CD4-positive, alpha-beta memory T cell (primary cell): ENCODE results near the gene MAPK8IP1. TPM values are rescaled to one million over a fixed set of nuclear protein-coding genes. Genes with fewer than 3 reads are reported as not detected.
A peak's percentile ranks its signal among the peaks of the same experiment; 100 is the strongest.

Source experiments
- CTCF ChIA-PET: fragments of 350-600 bp; sonication (Branson Sonifier 250); formaldehyde crosslinking; loops from one replicate; lab custom pipeline; 2021; ENCODE audit warnings: inconsistent platforms; ENCODE audit not compliant: partially characterized antibody; lab: Charles Lee
- POLR2A ChIA-PET: fragments of 350-600 bp; sonication (Branson Sonifier 250); formaldehyde crosslinking; loops from one replicate; lab custom pipeline; 2021; ENCODE audit not compliant: partially characterized antibody; lab: Charles Lee
- DNase-seq, 5 donors: peaks; one replicate each; pipeline versions ENCODE4 v3.0.0 to v3.0.0-alpha.2; 2020 to 2022; ENCODE audit warnings: mixed read lengths in 1 of 5
- H3K27ac ChIP-seq: one replicate; pipeline ENCODE4 v1.7.0; 2013; ENCODE audit warnings: low read depth, low read length
- H3K27me3 ChIP-seq: 2 replicates; pipeline ENCODE4 v1.7.0; 2013; ENCODE audit warnings: mild to moderate bottlenecking, low read length, moderate library complexity; ENCODE audit not compliant: insufficient read depth
- H3K36me3 ChIP-seq: 2 replicates; pipeline ENCODE4 v1.7.0; 2013; ENCODE audit warnings: mild to moderate bottlenecking, low read length, moderate library complexity; ENCODE audit not compliant: insufficient read depth
- H3K4me1 ChIP-seq: 2 replicates; pipeline ENCODE4 v1.7.0; 2013; ENCODE audit warnings: mild to moderate bottlenecking, low read length, moderate library complexity; ENCODE audit not compliant: insufficient read depth
- H3K4me3 ChIP-seq, 2 donors: one replicate each; pipeline ENCODE4 v1.7.0; 2013; ENCODE audit warnings: low read length in 2 of 2, mild to moderate bottlenecking in 1 of 2
- H3K9me3 ChIP-seq, 2 donors: one replicate each; pipeline ENCODE4 v1.7.0; 2013; ENCODE audit warnings: low read length in 2 of 2, control low read depth in 1 of 2; ENCODE audit not compliant: control insufficient read depth in 1 of 2
- H3K27ac Mint-ChIP-seq, 7 donors: one replicate each; pipeline ENCODE4 v1.8.0; 2020 to 2021; ENCODE audit warnings: mixed read lengths in 7 of 7, mild to moderate bottlenecking in 6 of 7, inconsistent platforms in 3 of 7, moderate library complexity in 3 of 7
- H3K27me3 Mint-ChIP-seq, 2 donors: one replicate each; pipeline ENCODE4 v1.8.0; 2020 to 2021; ENCODE audit warnings: mixed read lengths in 2 of 2
- H3K36me3 Mint-ChIP-seq, 2 donors: one replicate each; pipeline ENCODE4 v1.8.0; 2020 to 2021; ENCODE audit warnings: mixed read lengths in 2 of 2, inconsistent platforms in 1 of 2, mild to moderate bottlenecking in 1 of 2
- H3K4me1 Mint-ChIP-seq, 4 donors: one replicate each; pipeline ENCODE4 v1.8.0; 2020 to 2021; ENCODE audit warnings: mixed read lengths in 4 of 4, mild to moderate bottlenecking in 1 of 4
- H3K4me3 Mint-ChIP-seq, 8 donors: one replicate each; pipeline ENCODE4 v1.8.0; 2020 to 2021; ENCODE audit warnings: mixed read lengths in 8 of 8, mild to moderate bottlenecking in 7 of 8, moderate library complexity in 6 of 8, inconsistent platforms in 3 of 8
- H3K9me3 Mint-ChIP-seq, 8 donors: one replicate each; pipeline ENCODE4 v1.8.0; 2020 to 2021; ENCODE audit warnings: mixed read lengths in 8 of 8, mild to moderate bottlenecking in 5 of 8, inconsistent platforms in 3 of 8, moderate library complexity in 1 of 8
- intact Hi-C: fragments of 100-400 bp; cut with micrococcal nuclease; formaldehyde crosslinking; loops from one replicate; pipeline ENCODE4 v1.15.1; 2023
- polyA plus RNA-seq, 2 donors: library from polyadenylated mRNA; unstranded; fragments of 300-500 nt; fragmentation: Illumina TruSeq; gene quantifications; one replicate each; pipeline ENCODE4 v1.2.3, GENCODE V29; 2021
- total RNA-seq, 2 experiments: library from RNA; stranded (reverse); gene quantifications; one replicate each; pipeline ENCODE4 v1.2.3, GENCODE V29; 2021

MAPK8IP1 gene
- total and polyA plus RNA-seq, 4 experiments from 2014 or later: 0.06 to 0.86 (median 0.40) TPM

DNA sequence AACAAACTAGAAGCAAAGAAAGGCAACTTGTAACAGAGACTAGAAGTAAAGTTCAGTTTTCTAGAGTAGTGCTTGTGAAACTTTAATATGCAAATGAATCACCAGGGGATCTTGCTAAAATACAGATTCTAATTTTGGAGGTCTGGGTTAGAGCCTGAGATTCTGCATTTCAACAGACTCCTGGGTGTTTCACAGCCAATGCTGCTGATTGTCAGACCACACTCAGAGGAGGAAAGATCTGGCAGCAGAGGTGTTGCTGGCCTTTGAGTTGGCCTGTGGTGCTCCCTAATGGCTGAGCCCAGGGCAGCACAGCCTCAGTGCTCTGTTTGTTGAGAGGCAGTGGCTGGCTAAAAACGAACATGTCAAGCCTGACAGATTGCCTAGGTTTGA, 32.7 kb upstream of the MAPK8IP1 start:
- peaks cover 27 to 53% (median 28%) of the 10 kb centered on the region in 4 donors for H3K4me1 Mint-ChIP-seq
- H3K36me3 Mint-ChIP-seq: peaks cover 37 to 45% of the 10 kb centered on the region in 2 donors
- Histone ChIP-seq H3K4me3 (no peak overlapping the region), H3K36me3 (peaks cover 24% of the 10 kb centered on the region), H3K9me3 (no peaks in the 10 kb centered on the region), H3K4me1 (peaks cover 29% of the 10 kb centered on the region), H3K27ac (no peak overlapping the region), H3K27me3 (no peaks in the 10 kb centered on the region)
- CTCF ChIA-PET: interaction anchor here (1.7 kb wide), 1 partner anchor 10 kb away, joined by 5 read pairs; no protein-coding TSS in a partner anchor
- H3K4me3 Mint-ChIP-seq: no peak overlapping the region
- POLR2A ChIA-PET: no interaction called here
- no peaks in the 10 kb centered on the region for H3K9me3 Mint-ChIP-seq
- intact Hi-C loops: no loop called here
- no peaks in the 10 kb centered on the region for H3K27me3 Mint-ChIP-seq
- DNase-seq: no peak
- no peak overlapping the region for H3K27ac Mint-ChIP-seq

DNA sequence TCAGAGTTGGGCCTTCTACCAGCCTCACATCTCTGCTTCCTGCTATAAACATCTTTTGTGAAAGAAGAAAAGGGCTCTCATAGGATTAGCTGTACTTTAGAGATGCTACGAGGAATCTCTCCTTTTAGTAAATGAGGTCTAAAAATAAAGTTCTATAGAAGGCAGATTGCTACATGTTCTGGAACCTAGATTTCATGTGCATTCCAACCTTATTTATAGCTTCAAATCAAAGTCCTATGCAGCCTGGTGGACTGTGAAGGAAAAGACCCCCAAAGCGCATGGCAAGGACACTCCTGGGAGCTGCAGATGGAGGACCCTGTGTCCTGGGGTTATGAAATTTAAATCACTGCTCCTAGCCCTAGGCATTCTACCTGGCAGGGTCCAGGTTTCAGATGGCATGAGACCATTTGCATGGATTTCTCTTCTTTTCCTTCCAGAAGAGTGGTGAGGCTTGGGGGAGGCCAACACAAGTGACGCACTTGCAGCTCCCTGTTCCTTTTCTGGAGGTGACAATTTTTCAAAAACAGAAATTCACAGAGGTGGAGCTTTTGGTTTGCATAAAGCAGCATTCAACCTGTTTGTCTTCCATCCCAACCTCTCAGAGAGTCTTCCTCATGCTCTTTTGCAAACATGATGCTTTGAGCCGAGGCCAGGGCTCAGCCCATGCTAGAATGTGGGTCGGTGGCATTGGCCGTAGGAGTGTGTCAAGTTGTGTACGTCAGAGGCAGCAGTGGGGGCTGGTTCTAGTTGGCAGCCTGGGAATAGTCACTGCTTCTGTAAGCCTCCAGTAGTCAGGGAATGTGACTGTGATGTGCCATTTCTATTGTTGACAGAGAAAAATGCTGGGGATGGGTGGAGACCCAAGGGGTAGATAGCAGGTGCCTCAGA, 31.9 kb upstream of the MAPK8IP1 start:
- Mint-ChIP-seq H3K27ac (peak overlapping the region in 1 of 7 donors; percentile 66), H3K36me3 (peaks cover 41 to 50% of the 10 kb centered on the region in 2 donors), H3K9me3 (no peaks in the 10 kb centered on the region), H3K4me3 (no peak overlapping the region), H3K4me1 (peaks cover 19 to 45% (median 27%) of the 10 kb centered on the region in 4 donors), H3K27me3 (no peaks in the 10 kb centered on the region)
- no peak overlapping the region for H3K4me3 ChIP-seq
- H3K4me1 ChIP-seq: peaks cover 22% of the 10 kb centered on the region
- H3K36me3 ChIP-seq: peaks cover 32% of the 10 kb centered on the region
- H3K27me3 ChIP-seq: no peaks in the 10 kb centered on the region
- intact Hi-C loops: no loop called here
- ChIA-PET CTCF (interaction anchor here (0.7 kb wide), 1 partner anchor 125 kb away, joined by 3 read pairs; no protein-coding TSS in a partner anchor), POLR2A (no interaction called here)
- H3K9me3 ChIP-seq: no peaks in the 10 kb centered on the region
- no peak overlapping the region for H3K27ac ChIP-seq
- DNase-seq: no peak

DNA sequence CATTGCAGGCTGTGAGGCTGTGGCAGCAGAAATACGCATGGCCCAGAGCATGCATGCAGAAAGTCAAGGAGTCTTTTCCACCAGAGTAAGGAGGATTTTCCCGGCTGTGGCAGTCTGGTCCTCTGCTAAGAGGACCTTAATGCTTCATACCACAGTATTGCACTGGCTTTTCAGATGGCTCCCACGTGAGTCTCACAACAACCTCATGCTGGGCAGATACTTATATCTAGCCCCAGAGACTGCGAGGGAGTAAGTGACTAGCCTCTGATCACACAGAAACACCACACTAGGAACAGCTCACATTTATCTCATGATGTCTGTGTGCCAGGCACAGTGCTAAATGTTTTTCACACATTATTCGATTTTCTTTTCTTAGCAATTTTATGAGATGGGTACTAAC, 30.1 kb upstream of the MAPK8IP1 start:
- Mint-ChIP-seq H3K27ac (peak overlapping the region in 1 of 7 donors; percentile 12), H3K9me3 (no peaks in the 10 kb centered on the region), H3K36me3 (peaks cover 43 to 55% of the 10 kb centered on the region in 2 donors), H3K4me1 (peaks cover 6 to 28% (median 16%) of the 10 kb centered on the region in 4 donors), H3K4me3 (no peak overlapping the region), H3K27me3 (no peaks in the 10 kb centered on the region)
- no peaks in the 10 kb centered on the region for H3K27me3 ChIP-seq
- peaks cover 10% of the 10 kb centered on the region for H3K4me1 ChIP-seq
- ChIA-PET POLR2A (interaction anchor here (0.8 kb wide), 1 partner anchor 9 kb away, joined by 3 read pairs; no protein-coding TSS in a partner anchor), CTCF (interaction anchor here (1.2 to 1.6 kb wide), 2 partner anchors 13 to 151 kb away, joined by 4 read pairs; no protein-coding TSS in a partner anchor)
- H3K27ac ChIP-seq: no peak overlapping the region
- no peak for DNase-seq
- H3K4me3 ChIP-seq: no peak overlapping the region
- peaks cover 49% of the 10 kb centered on the region for H3K36me3 ChIP-seq
- intact Hi-C loops: no loop called here
- H3K9me3 ChIP-seq: no peaks in the 10 kb centered on the region

DNA sequence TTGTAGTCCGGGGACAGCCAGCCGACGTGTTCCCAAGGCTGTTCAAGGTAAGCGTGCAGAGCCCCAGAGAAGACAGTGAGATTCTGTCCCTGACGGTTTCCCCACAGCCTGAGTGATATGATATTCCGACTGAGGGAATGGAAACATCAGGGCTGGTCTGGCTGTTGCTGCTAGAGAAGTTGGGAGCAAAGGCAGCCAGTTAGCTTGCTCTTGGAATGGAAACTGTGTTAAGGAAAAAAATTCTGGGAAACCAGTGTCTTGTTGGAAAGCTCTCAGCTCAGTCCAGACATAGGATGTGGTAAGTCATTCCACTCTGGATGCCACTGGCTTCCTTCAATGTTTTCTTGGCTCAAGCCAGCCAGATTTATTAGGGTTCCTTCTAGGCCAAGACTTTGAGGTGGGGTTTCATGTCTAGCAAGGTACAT, 29.4 kb upstream of the MAPK8IP1 start:
- Histone ChIP-seq H3K9me3 (no peaks in the 10 kb centered on the region), H3K4me3 (no peak overlapping the region), H3K27ac (no peak overlapping the region), H3K4me1 (peaks cover 3% of the 10 kb centered on the region), H3K36me3 (peaks cover 56% of the 10 kb centered on the region), H3K27me3 (no peaks in the 10 kb centered on the region)
- no peak overlapping the region for H3K27ac Mint-ChIP-seq
- POLR2A ChIA-PET: no interaction called here
- H3K4me1 Mint-ChIP-seq: peaks cover 0 to 21% (median 11%) of the 10 kb centered on the region in 4 donors
- H3K9me3 Mint-ChIP-seq: no peaks in the 10 kb centered on the region
- no peak for DNase-seq
- H3K4me3 Mint-ChIP-seq: no peak overlapping the region
- peaks cover 43 to 58% of the 10 kb centered on the region in 2 donors for H3K36me3 Mint-ChIP-seq
- CTCF ChIA-PET: interaction anchor here (1.0 to 1.6 kb wide), 4 partner anchors 12 to 151 kb away, joined by 3 to 4 read pairs (median 4); no protein-coding TSS in a partner anchor
- intact Hi-C loops: no loop called here
- no peaks in the 10 kb centered on the region for H3K27me3 Mint-ChIP-seq

DNA sequence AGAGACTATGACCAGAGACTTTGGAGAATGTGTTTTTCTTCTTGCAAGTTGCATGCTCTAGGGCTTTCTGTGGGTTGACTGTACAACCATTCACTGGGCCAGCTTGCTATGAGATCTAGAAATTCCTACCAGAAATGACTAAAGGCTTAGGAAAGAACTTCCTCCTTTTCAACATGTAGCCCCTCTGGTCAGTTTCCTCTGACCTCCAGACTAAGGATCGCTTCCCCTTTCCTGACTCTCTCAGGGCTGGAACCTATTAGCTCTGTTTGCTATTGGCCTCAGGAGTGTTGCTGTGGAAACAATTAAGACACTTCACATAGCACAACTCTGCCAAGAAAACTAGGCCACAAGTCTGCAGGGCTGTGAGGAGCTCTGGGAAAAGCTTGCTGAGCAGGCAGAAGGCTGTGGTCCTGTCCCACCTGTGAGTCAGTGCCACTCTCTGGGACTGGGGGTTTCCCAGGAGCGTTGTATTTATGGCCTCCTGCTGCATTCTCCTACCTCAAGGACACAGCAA, 27.4 kb upstream of the MAPK8IP1 start:
- ChIA-PET POLR2A (no interaction called here), CTCF (interaction anchor here (1.6 kb wide), 1 partner anchor 107 kb away, joined by 4 read pairs; no protein-coding TSS in a partner anchor)
- DNase-seq: no peak
- Histone ChIP-seq H3K27ac (no peak overlapping the region), H3K4me3 (no peak overlapping the region), H3K36me3 (peaks cover 76% of the 10 kb centered on the region), H3K4me1 (no peaks in the 10 kb centered on the region), H3K9me3 (no peaks in the 10 kb centered on the region), H3K27me3 (no peaks in the 10 kb centered on the region)
- intact Hi-C loops: no loop called here
- Mint-ChIP-seq H3K9me3 (no peaks in the 10 kb centered on the region), H3K36me3 (peaks cover 63 to 78% of the 10 kb centered on the region in 2 donors), H3K27me3 (no peaks in the 10 kb centered on the region), H3K4me1 (peaks cover 0 to 12% (median 5%) of the 10 kb centered on the region in 4 donors), H3K27ac (no peak overlapping the region), H3K4me3 (no peak overlapping the region)

DNA sequence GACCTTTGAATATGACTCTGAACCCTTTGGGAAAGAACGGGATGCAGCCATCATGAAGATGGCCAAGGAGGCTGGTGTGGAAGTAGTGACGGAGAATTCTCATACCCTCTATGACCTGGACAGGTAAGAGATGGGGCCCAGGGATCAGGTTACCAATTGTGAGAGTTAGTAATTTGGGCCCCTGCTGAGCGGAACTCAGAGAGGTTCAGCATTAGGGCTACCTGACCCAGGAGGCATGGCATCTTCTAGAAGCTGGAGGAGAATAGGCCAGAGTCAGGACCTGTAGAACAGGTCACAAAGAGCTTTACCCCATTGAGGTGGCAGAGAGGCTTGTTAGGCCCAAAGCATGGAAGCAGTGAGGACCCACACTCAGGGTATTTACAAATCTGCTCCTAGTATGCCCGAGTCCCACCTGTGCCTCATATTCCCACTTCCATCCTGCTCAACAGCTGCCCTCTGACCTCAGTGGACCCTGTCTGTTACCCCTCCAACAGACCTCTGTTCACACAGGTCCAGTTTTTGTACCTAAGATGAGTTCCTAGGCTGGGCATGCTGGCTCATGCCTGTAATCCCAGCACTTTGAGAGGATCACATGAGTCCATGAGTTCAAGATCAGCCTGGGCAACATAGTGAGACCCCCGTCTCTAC, 26.6 kb upstream of the MAPK8IP1 start:
- no peak overlapping the region for H3K27ac ChIP-seq
- peaks cover 0 to 11% (median 4%) of the 10 kb centered on the region in 4 donors for H3K4me1 Mint-ChIP-seq
- no peaks in the 10 kb centered on the region for H3K9me3 ChIP-seq
- POLR2A ChIA-PET: no interaction called here
- H3K36me3 Mint-ChIP-seq: peaks cover 66 to 81% of the 10 kb centered on the region in 2 donors
- no peaks in the 10 kb centered on the region for H3K9me3 Mint-ChIP-seq
- intact Hi-C loops: no loop called here
- H3K4me1 ChIP-seq: no peaks in the 10 kb centered on the region
- no peaks in the 10 kb centered on the region for H3K27me3 ChIP-seq
- no peaks in the 10 kb centered on the region for H3K27me3 Mint-ChIP-seq
- peak overlapping the region in 2 of 7 donors; percentile 25 to 51 for H3K27ac Mint-ChIP-seq
- peaks cover 84% of the 10 kb centered on the region for H3K36me3 ChIP-seq
- H3K4me3 ChIP-seq: no peak overlapping the region
- no peak for DNase-seq
- H3K4me3 Mint-ChIP-seq: no peak overlapping the region
- CTCF ChIA-PET: no interaction called here
